A673 (cell line): ENCODE results near the gene CCDC183. TPM values are rescaled to one million over a fixed set of nuclear protein-coding genes. Genes with fewer than 3 reads are reported as not detected.

Experiments
- BruUV-seq: library from RNA; stranded (reverse); fragments of 400-500 nt; replicated peaks from 2 replicates; lab custom pipeline; 2021; lab: Mats Ljungman, UMichigan
- CTCF ChIA-PET: fragments of 300-600 bp; sonication (Branson Sonifier 250); formaldehyde crosslinking; loops from one replicate; lab custom pipeline; 2022; ENCODE audit warnings: antibody characterized with exemption; lab: Charles Lee
- POLR2A ChIA-PET: fragments of 300-600 bp; sonication (Branson Sonifier 250); formaldehyde crosslinking; loops from one replicate; lab custom pipeline; 2022; ENCODE audit warnings: antibody characterized with exemption; ENCODE audit not compliant: low non-redundant PET; lab: Charles Lee
- DNase-seq: peaks from one replicate; pipeline ENCODE4 v3.0.0-alpha.2; 2015; ENCODE audit warnings: low spot score
- H3K27ac ChIP-seq: fragments of 200-600 bp; sonication (generic); 2 replicates; pipeline ENCODE4 v1.5.1; 2016; ENCODE audit warnings: mixed run types, low read depth, mild to moderate bottlenecking, mixed read lengths, antibody characterized with exemption, low read length; ENCODE audit not compliant: poor library complexity, severe bottlenecking
- H3K27me3 ChIP-seq: fragments of 200-600 bp; sonication (generic); replicated peaks from 2 replicates; pipeline ENCODE4 v1.6.1; 2017; ENCODE audit warnings: mixed run types, low read depth, mild to moderate bottlenecking, mixed read lengths, antibody characterized with exemption, low read length; ENCODE audit not compliant: insufficient read depth, poor library complexity
- H3K36me3 ChIP-seq: fragments of 200-600 bp; sonication (generic); 2 replicates; pipeline ENCODE4 v1.6.1; 2016; ENCODE audit warnings: mixed run types, mild to moderate bottlenecking, mixed read lengths, antibody characterized with exemption, low read length; ENCODE audit not compliant: insufficient read depth, poor library complexity, severe bottlenecking
- H3K4me1 ChIP-seq: fragments of 200-600 bp; sonication (generic); 2 replicates; pipeline ENCODE4 v1.6.1; 2017; ENCODE audit warnings: mixed run types, mild to moderate bottlenecking, mixed read lengths, antibody characterized with exemption, low read length; ENCODE audit not compliant: insufficient read depth, poor library complexity, severe bottlenecking
- H3K4me3 ChIP-seq: fragments of 200-600 bp; sonication (generic); 2 replicates; pipeline ENCODE4 v1.5.1; 2016; ENCODE audit warnings: low read depth, mixed run types, mild to moderate bottlenecking, mixed read lengths, low read length; ENCODE audit not compliant: poor library complexity, severe bottlenecking
- H3K9me3 ChIP-seq: fragments of 200-600 bp; sonication (generic); 2 replicates; pipeline ENCODE4 v1.6.1; 2016; ENCODE audit warnings: mixed run types, low read depth, mild to moderate bottlenecking, mixed read lengths, antibody characterized with exemption, low read length; ENCODE audit not compliant: poor library complexity, severe bottlenecking
- EZH2 ChIP-seq: fragments of 200-600 bp; sonication (generic); IDR thresholded peaks from 2 replicates; pipeline ENCODE4 v1.6.1; 2017; ENCODE audit warnings: borderline replicate concordance, low read depth, mild to moderate bottlenecking, mixed read lengths, antibody characterized with exemption, low read length; ENCODE audit not compliant: poor library complexity, severe bottlenecking
- intact Hi-C: fragments of 100-400 bp; cut with micrococcal nuclease; formaldehyde crosslinking; loops from one replicate; pipeline ENCODE4 v1.10.0; 2022; ENCODE audit not compliant: unreplicated experiment
- total RNA-seq: library from RNA; stranded (reverse); gene quantifications from 2 replicates; pipeline ENCODE4 v1.2.3, GENCODE V29; 2021
- TF ChIP-seq, protein P1 (sequence below): fragments of 300-800, 200-600 bp; sonication (generic); conservative IDR thresholded peaks from 2 replicates; pipeline ENCODE4 v1.5.1; 2017; ENCODE audit warnings: low read depth, mild to moderate bottlenecking, antibody characterized with exemption, low read length, moderate library complexity, mixed read lengths

Gene CCDC183
- total RNA-seq, 1 experiment from 2014 or later, result not detected

- peaks cover 30% of the 10 kb centered on the region for H3K36me3 ChIP-seq
- no TSS peak for BruUV-seq
- TF ChIP-seq, protein P1, sequence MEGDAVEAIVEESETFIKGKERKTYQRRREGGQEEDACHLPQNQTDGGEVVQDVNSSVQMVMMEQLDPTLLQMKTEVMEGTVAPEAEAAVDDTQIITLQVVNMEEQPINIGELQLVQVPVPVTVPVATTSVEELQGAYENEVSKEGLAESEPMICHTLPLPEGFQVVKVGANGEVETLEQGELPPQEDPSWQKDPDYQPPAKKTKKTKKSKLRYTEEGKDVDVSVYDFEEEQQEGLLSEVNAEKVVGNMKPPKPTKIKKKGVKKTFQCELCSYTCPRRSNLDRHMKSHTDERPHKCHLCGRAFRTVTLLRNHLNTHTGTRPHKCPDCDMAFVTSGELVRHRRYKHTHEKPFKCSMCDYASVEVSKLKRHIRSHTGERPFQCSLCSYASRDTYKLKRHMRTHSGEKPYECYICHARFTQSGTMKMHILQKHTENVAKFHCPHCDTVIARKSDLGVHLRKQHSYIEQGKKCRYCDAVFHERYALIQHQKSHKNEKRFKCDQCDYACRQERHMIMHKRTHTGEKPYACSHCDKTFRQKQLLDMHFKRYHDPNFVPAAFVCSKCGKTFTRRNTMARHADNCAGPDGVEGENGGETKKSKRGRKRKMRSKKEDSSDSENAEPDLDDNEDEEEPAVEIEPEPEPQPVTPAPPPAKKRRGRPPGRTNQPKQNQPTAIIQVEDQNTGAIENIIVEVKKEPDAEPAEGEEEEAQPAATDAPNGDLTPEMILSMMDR, result no peak
- no peak for TF ChIP-seq EZH2
- H3K4me1 ChIP-seq, result peaks cover 26% of the 10 kb centered on the region
- intact Hi-C loops, result no loop called here
- H3K27me3 ChIP-seq, result no peaks in the 10 kb centered on the region
- CTCF ChIA-PET, result interaction anchor here (1.7 kb wide), 1 partner anchor 34 kb away, joined by 4 read pairs; the partner anchor contains the start of gene AJM1
- H3K9me3 ChIP-seq, result no peaks in the 10 kb centered on the region
- peak overlapping the region; percentile 93 for H3K27ac ChIP-seq
- peak overlapping the region; percentile 98 for H3K4me3 ChIP-seq
- DNase-seq, result peak; percentile 41
- POLR2A ChIA-PET, result no interaction called here
Measured at GRCh38 chr9:136808075-136808805, 12.1 kb downstream of the CCDC183 start.

DNA sequence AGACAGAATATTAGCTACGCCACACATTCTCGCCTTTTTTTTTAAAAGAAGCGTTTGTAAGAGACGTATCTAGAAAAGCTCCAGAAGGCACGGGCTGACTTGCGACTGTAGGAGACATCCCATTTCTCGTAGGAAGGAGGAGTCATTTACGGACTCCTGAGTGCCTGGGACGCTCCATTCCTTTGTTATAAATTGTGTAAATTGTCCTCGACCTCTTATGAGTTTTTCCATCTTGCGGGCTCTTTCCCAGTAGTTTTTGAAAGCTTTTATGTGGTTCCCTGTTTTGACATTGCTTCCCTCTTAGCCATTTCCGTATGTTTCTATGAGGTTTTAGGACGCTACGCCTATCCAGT, 12.6 kb downstream of the CCDC183 start:
- peaks cover 26% of the 10 kb centered on the region for H3K4me1 ChIP-seq
- no TSS peak for BruUV-seq
- TF ChIP-seq EZH2, result no peak
- TF ChIP-seq, protein P1, result no peak
- H3K27me3 ChIP-seq, result no peaks in the 10 kb centered on the region
- CTCF ChIA-PET, result interaction anchor here (1.7 kb wide), 1 partner anchor 33 kb away, joined by 4 read pairs; the partner anchor contains the start of gene AJM1
- peak; percentile 60 for DNase-seq
- H3K27ac ChIP-seq, result peak overlapping the region; percentile 93
- peak overlapping the region; percentile 98 for H3K4me3 ChIP-seq
- intact Hi-C loops, result no loop called here
- POLR2A ChIA-PET, result no interaction called here
- H3K9me3 ChIP-seq, result no peaks in the 10 kb centered on the region
- peaks cover 31% of the 10 kb centered on the region for H3K36me3 ChIP-seq

DNA sequence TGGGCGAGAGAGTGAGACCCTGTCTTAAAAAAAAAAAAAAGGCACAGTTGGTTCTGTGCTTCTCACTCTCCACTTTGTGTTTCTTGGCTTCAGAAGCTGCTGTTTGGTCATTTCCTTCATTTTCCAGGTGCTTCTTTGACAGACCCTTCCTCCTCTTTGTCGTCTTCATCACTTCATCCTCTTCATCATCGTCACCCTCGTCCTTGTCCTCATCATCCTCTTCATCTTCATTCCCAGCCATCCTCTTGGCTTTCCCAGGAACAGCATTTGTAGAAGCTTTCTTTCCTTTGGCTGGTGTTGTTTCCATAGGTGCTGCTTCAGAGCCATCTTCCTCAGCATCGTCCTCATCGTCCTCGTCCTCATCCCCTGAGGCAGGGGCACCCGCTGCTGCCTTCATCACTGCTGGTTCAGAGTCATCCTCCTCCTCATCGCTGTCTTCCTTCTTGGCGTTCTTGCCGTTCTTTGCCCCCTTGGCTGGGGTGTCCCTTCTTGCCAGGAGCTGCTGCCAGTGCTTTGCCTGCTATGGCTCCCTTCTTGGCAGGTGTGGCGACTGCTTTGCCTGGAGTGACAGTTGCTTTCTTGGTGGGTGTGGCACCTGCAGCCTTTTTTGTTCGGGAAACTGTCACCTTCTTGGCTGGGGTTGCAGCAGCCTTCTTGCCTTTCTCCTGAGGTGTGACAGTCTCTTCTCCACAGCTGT, 18.7 kb downstream of the CCDC183 start:
- no peaks in the 10 kb centered on the region for H3K27me3 ChIP-seq
- BruUV-seq, result no TSS peak
- H3K4me1 ChIP-seq, result peaks cover 12% of the 10 kb centered on the region
- POLR2A ChIA-PET, result no interaction called here
- TF ChIP-seq, protein P1, result no peak
- no peak for TF ChIP-seq EZH2
- peaks cover 49% of the 10 kb centered on the region for H3K36me3 ChIP-seq
- no peak overlapping the region for H3K4me3 ChIP-seq
- intact Hi-C loops, result no loop called here
- DNase-seq, result no peak
- CTCF ChIA-PET, result no interaction called here
- H3K9me3 ChIP-seq, result no peaks in the 10 kb centered on the region
- H3K27ac ChIP-seq, result no peak overlapping the region
